ENCODE data around the gene RHOBTB3. TPM values are rescaled to one million over a fixed set of nuclear protein-coding genes. Genes with fewer than 3 reads are reported as not detected.
A peak's percentile ranks its signal among the peaks of the same experiment; 100 is the strongest.

The RHOBTB3 gene
- total RNA-seq, 1 donor from 2014 or later: 73.8 TPM

- H3K4me1 ChIP-seq (ENCODE audit: insufficient read depth, low read length): peaks cover 6% of the 10 kb centered on the region
- H3K4me3 ChIP-seq (ENCODE audit: insufficient read depth, low read depth, low read length): no peak overlapping the region
- no peaks in the 10 kb centered on the region for H3K9me3 ChIP-seq (ENCODE audit: insufficient read depth, low read depth, low read length)
- H3K4me1 Mint-ChIP-seq (ENCODE audit: low read depth, unreplicated experiment): peaks cover 20% of the 10 kb centered on the region
- FAIRE-seq: no peak
- H3K36me3 Mint-ChIP-seq (ENCODE audit: low read depth, unreplicated experiment): peaks cover 10% of the 10 kb centered on the region
- H3K27me3 ChIP-seq (ENCODE audit: insufficient read depth, low read length): no peaks in the 10 kb centered on the region
- TF ChIP-seq CTCF (IDR thresholded peaks at IDR 0.05; ENCODE audit: insufficient read depth, low read depth, low read length) (no peak), EZH2 (IDR thresholded peaks at IDR 0.05; ENCODE audit: insufficient read depth, low read length) (no peak)
- no peaks in the 10 kb centered on the region for H3K79me2 ChIP-seq (ENCODE audit: insufficient read depth, low read length)
- no peak overlapping the region for H3K4me3 Mint-ChIP-seq (ENCODE audit: unreplicated experiment)
- H3K4me2 ChIP-seq (ENCODE audit: low read length): no peak overlapping the region
- DNase-seq (ENCODE audit: low read depth): no peak
- H3K27ac ChIP-seq (ENCODE audit: low read depth, low read length): no peak overlapping the region
- H4K20me1 ChIP-seq (ENCODE audit: insufficient read depth, low read length): no peaks in the 10 kb centered on the region
- H3K9ac ChIP-seq (ENCODE audit: low read length): no peak overlapping the region
- H3K27ac Mint-ChIP-seq (ENCODE audit: unreplicated experiment): no peak overlapping the region
- no peaks in the 10 kb centered on the region for H3K9me3 Mint-ChIP-seq (ENCODE audit: unreplicated experiment)
- H3K36me3 ChIP-seq (ENCODE audit: insufficient read depth, low read length): peaks cover 8% of the 10 kb centered on the region
- H2AFZ ChIP-seq (ENCODE audit: low read depth, low read length): no peak overlapping the region
- H3K27me3 Mint-ChIP-seq (ENCODE audit: low read depth, unreplicated experiment): no peaks in the 10 kb centered on the region
These were observed 49.5 kb downstream of the RHOBTB3 start for GRCh38 chr5:95780597-95780996.

- Histone ChIP-seq H3K4me3 (ENCODE audit: insufficient read depth, low read depth, low read length) (no peak overlapping the region), H3K4me2 (ENCODE audit: low read length) (peak overlapping the region; percentile 41), H3K9me3 (ENCODE audit: insufficient read depth, low read depth, low read length) (no peaks in the 10 kb centered on the region), H3K79me2 (ENCODE audit: insufficient read depth, low read length) (no peaks in the 10 kb centered on the region), H3K4me1 (ENCODE audit: insufficient read depth, low read length) (peaks cover 6% of the 10 kb centered on the region), H3K9ac (ENCODE audit: low read length) (no peak overlapping the region), H3K27ac (ENCODE audit: low read depth, low read length) (no peak overlapping the region), H3K27me3 (ENCODE audit: insufficient read depth, low read length) (no peaks in the 10 kb centered on the region), H4K20me1 (ENCODE audit: insufficient read depth, low read length) (no peaks in the 10 kb centered on the region), H3K36me3 (ENCODE audit: insufficient read depth, low read length) (peaks cover 11% of the 10 kb centered on the region), H2AFZ (ENCODE audit: low read depth, low read length) (no peak overlapping the region)
- DNase-seq (ENCODE audit: low read depth) (peak; percentile 63), FAIRE-seq (peak; percentile 13)
- Mint-ChIP-seq H3K9me3 (ENCODE audit: unreplicated experiment) (no peaks in the 10 kb centered on the region), H3K4me1 (ENCODE audit: low read depth, unreplicated experiment) (peaks cover 20% of the 10 kb centered on the region), H3K4me3 (ENCODE audit: unreplicated experiment) (no peak overlapping the region), H3K27ac (ENCODE audit: unreplicated experiment) (peak overlapping the region; percentile 19), H3K27me3 (ENCODE audit: low read depth, unreplicated experiment) (no peaks in the 10 kb centered on the region), H3K36me3 (ENCODE audit: low read depth, unreplicated experiment) (peaks cover 10% of the 10 kb centered on the region)
- TF ChIP-seq EZH2 (IDR thresholded peaks at IDR 0.05; ENCODE audit: insufficient read depth, low read length) (no peak), CTCF (IDR thresholded peaks at IDR 0.05; ENCODE audit: insufficient read depth, low read depth, low read length) (peak; percentile 88)
These were observed 50.0 kb downstream of the RHOBTB3 start for GRCh38 chr5:95781101-95781583.

GRCh38 chr5:95782181-95782580, 51.0 kb downstream of the RHOBTB3 start:
- no peaks in the 10 kb centered on the region for H3K9me3 ChIP-seq (ENCODE audit: insufficient read depth, low read depth, low read length)
- H3K27me3 ChIP-seq (ENCODE audit: insufficient read depth, low read length): no peaks in the 10 kb centered on the region
- DNase-seq (ENCODE audit: low read depth) (no peak), FAIRE-seq (no peak)
- H3K27ac ChIP-seq (ENCODE audit: low read depth, low read length): no peak overlapping the region
- Mint-ChIP-seq H3K36me3 (ENCODE audit: low read depth, unreplicated experiment) (peaks cover 10% of the 10 kb centered on the region), H3K27me3 (ENCODE audit: low read depth, unreplicated experiment) (no peaks in the 10 kb centered on the region), H3K4me1 (ENCODE audit: low read depth, unreplicated experiment) (peaks cover 24% of the 10 kb centered on the region), H3K27ac (ENCODE audit: unreplicated experiment) (no peak overlapping the region), H3K9me3 (ENCODE audit: unreplicated experiment) (no peaks in the 10 kb centered on the region), H3K4me3 (ENCODE audit: unreplicated experiment) (no peak overlapping the region)
- H2AFZ ChIP-seq (ENCODE audit: low read depth, low read length): no peak overlapping the region
- H3K79me2 ChIP-seq (ENCODE audit: insufficient read depth, low read length): no peaks in the 10 kb centered on the region
- H3K4me1 ChIP-seq (ENCODE audit: insufficient read depth, low read length): peaks cover 6% of the 10 kb centered on the region
- H3K4me2 ChIP-seq (ENCODE audit: low read length): no peak overlapping the region
- H4K20me1 ChIP-seq (ENCODE audit: insufficient read depth, low read length): no peaks in the 10 kb centered on the region
- H3K4me3 ChIP-seq (ENCODE audit: insufficient read depth, low read depth, low read length): no peak overlapping the region
- no peak overlapping the region for H3K9ac ChIP-seq (ENCODE audit: low read length)
- TF ChIP-seq CTCF (IDR thresholded peaks at IDR 0.05; ENCODE audit: insufficient read depth, low read depth, low read length) (no peak), EZH2 (IDR thresholded peaks at IDR 0.05; ENCODE audit: insufficient read depth, low read length) (no peak)
- peaks cover 17% of the 10 kb centered on the region for H3K36me3 ChIP-seq (ENCODE audit: insufficient read depth, low read length)

Data from astrocyte (in vitro differentiated cells and primary cell).